Globus pallidus (tissue), 1 donor: ENCODE data around the gene CPZ.

ENCODE experiments used
- DNase-seq: peaks from one replicate; pipeline ENCODE4 v3.0.0-alpha.2; 2015; ENCODE audit warnings: low spot score

CPZ gene

GRCh38 chr4:8655411-8656184 is 63.0 kb downstream of the CPZ start:
- no peak for DNase-seq

GRCh38 chr4:8656185-8656517 is 63.6 kb downstream of the CPZ start:
- DNase-seq, result no peak

GRCh38 chr4:8656711-8657380 is 64.3 kb downstream of the CPZ start:
- no peak for DNase-seq

GRCh38 chr4:8657381-8658088 is 65.0 kb downstream of the CPZ start:
- DNase-seq, result no peak

GRCh38 chr4:8662776-8663175 is 70.2 kb downstream of the CPZ start:
- DNase-seq, result no peak

GRCh38 chr4:8664031-8664805 is 71.7 kb downstream of the CPZ start:
- DNase-seq, result no peak

GRCh38 chr4:8664976-8665375 is 72.4 kb downstream of the CPZ start:
- DNase-seq, result no peak

- no peak for DNase-seq
Observed at GRCh38 chr4:8665406-8666360, 73.1 kb downstream of the CPZ start.

- no peak for DNase-seq
Observed at GRCh38 chr4:8666581-8666980, 74.0 kb downstream of the CPZ start.
